SHP77 (cell line): ENCODE measurements around the gene CUX1.
"Not testable (repeated sequence)": the region's sequence is repeated elsewhere in the genome, so short reads cannot be mapped to it uniquely, and the experiment has no call there.

Experiments used
- DNase-seq, 2 experiments: peaks; one replicate each; lab custom pipeline; 2025; lab: John Stamatoyannopoulos, UW

CUX1 gene, protein sequence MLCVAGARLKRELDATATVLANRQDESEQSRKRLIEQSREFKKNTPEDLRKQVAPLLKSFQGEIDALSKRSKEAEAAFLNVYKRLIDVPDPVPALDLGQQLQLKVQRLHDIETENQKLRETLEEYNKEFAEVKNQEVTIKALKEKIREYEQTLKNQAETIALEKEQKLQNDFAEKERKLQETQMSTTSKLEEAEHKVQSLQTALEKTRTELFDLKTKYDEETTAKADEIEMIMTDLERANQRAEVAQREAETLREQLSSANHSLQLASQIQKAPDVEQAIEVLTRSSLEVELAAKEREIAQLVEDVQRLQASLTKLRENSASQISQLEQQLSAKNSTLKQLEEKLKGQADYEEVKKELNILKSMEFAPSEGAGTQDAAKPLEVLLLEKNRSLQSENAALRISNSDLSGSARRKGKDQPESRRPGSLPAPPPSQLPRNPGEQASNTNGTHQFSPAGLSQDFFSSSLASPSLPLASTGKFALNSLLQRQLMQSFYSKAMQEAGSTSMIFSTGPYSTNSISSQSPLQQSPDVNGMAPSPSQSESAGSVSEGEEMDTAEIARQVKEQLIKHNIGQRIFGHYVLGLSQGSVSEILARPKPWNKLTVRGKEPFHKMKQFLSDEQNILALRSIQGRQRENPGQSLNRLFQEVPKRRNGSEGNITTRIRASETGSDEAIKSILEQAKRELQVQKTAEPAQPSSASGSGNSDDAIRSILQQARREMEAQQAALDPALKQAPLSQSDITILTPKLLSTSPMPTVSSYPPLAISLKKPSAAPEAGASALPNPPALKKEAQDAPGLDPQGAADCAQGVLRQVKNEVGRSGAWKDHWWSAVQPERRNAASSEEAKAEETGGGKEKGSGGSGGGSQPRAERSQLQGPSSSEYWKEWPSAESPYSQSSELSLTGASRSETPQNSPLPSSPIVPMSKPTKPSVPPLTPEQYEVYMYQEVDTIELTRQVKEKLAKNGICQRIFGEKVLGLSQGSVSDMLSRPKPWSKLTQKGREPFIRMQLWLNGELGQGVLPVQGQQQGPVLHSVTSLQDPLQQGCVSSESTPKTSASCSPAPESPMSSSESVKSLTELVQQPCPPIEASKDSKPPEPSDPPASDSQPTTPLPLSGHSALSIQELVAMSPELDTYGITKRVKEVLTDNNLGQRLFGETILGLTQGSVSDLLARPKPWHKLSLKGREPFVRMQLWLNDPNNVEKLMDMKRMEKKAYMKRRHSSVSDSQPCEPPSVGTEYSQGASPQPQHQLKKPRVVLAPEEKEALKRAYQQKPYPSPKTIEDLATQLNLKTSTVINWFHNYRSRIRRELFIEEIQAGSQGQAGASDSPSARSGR (N-terminal part only)

DNA sequence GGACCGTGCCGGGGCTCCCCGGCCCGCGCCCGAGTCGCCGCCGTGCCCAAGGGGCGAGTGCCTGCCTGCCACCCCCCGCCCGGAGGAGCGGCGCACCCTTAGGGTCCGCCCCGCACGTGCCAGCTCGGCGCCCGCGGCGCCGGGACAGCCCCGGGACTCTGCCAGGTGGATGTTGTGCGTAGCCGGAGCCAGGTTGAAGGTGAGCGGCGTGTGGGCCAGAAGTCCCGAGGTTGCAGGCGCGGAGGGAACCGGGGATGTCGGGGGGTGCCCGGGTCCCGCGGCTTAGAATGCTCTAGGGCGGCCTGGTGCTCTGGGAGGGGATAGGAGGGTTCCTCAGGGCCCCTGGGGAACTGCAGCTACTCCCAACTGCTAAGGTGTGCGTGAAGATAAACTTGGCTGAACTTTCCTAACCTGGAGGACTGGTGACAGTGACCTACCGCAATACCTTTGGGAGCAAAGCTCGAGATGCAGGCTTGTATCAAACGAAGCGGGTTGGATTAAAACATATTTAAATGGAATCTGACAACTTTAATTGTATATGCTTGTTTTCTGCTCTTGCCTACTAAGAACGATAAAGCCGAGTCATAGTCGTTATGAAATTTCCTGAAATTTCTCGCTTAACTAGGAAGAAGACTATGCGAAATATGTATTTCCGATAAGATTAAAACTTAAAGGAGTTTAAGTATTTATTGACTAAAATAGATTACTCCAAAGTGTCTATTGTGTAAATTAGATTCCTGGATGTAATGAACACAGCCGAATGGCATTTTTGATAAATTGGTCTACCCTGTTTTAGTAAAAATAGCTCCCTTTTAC is at the start of gene CUX1:
Gene CUX1 (plus strand): TSS at position 156 of the 816 bp plus-strand sequence. CDS start 14 bp downstream, at position 170.
- no peak for DNase-seq

DNA sequence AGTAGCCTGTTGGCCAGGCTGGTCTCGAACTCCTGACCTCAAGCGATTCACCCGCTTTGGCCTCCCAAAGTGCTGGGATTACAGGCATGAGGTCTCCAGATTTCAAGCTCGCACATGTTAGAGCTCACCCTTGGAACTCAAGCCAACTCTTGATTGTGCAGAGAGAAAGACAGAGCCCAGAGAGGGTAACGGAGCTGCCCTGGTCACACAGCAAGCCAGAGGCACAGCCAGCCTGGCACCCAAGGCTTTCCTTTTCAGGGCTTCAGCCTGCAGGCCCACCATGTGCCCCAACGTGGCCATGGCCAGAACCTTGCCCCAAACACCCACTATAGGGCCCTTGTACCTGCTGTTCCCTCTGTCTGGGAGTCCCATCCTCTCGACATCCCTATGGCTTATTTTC is 49.1 kb upstream of the CUX1 start:
- no peak for DNase-seq

DNA sequence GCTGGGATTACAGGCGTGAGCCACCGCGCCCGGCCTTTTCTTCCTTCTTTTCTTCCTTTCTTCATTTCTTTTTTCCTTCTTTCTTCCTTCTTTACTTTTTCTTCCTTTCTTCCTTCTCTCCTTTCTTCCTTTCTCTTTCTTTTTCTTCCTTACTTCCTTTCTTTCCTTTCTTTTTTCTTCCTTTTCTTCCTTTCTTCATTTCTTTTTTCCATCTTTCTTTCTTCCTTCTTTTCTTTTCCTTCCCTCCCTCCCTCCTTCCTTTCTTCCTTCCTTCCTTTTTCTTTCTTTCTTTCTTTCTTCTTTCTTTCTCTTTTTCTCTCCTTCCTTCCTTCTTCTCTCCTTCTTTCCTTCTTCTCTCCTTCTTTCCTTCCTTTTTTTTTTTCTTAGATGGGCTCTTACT is 47.0 kb upstream of the CUX1 start:
- DNase-seq: no peak

DNA sequence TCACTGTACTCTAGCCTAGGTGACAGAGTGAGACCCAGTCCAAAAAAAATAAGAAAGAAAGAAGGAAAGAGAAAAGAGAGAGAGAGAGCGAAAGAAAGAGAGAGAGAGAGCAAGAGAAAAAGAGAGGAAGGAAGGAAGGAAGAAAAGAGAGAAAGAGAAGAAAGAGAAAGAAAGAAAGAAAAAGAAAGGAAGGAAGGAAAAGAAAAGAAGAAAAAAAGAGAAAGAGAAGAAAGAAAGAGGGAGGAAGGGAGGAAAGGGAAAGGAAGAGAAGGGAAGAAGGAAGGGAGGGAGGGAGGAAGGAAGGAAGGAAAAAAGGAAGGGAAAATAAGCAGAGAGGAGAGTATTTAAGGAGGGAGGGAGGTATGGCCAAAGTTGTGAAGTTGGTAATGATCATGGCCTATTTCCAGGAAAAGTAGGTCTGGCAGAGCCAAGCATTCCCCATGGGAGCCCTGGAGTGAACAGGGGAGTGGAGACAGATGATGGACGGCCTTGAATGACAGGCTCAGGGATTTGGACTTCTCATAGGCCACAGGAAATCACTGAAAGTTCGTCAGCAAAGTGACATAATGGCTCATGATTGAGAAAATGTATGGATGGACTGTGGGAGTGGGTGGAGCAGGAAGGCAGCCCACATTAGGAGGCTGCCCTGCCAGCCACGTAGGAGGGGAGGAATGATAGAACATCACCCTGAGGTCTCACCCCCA is 44.8 kb upstream of the CUX1 start:
- no peak for DNase-seq

DNA sequence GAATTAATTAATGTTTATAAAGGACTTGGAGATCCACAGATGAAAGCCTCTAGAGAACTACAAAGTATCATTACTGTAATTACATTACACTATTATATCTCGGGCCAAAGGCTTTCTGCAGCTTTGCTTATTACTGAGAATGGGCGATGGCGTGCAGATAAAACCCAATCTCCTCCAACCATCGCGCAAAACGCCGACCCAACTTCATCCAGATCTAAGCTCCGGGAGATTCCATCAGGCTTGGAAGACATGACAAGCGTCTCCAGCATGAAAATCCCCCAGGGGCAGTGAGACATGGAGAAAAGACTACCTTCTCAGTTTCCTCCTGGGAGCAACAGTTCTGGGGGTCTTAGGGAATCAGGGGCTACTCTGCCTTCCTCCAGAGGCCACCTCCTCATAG is 42.2 kb upstream of the CUX1 start:
- no peak for DNase-seq

DNA sequence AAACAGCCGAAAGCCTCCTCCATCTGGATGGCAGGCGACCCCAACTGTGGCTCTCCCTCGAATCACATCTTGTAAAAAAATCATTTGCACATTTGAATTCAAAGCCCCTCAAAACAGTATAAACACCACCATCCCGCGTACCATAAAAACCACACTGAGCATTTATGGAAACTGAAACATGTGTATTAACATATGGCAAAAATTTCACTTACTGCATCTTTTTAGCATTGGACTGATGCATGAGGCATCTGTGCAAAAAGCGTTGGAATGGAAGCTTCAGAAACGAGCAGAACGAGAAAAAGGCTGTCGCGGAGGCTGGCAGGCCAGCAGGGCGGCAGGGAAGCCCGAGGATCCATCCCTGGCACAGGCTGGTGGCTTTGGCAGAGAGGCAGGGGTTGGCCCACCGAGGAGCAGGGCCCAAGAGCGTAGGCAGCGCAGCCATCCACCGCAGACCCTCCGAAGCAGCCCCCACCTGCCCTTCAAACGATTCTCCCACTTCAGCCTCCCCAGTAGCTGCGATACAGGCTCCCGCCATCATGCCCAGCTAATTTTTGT is 39.3 kb upstream of the CUX1 start:
- no peak for DNase-seq

DNA sequence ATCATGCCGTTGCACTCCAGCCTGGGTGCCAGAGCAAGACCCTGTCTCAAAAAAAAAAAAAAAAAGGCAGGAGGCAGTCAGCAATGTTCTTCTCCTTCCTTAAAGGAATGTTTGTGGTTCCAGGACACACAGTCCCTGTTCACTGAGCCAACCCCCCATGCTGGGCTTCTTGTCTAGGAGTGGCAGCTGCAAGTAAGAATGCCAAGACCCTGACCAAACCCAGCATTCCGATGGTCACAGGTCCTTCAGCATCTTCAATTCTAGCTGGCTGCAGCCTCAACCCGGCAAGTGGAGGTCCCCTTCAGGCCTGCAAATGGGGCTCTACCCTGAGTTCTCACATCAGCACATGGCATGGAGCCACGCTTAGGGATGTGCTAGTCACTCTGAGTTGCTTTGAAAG is 38.2 kb upstream of the CUX1 start:
- DNase-seq: no peak

DNA sequence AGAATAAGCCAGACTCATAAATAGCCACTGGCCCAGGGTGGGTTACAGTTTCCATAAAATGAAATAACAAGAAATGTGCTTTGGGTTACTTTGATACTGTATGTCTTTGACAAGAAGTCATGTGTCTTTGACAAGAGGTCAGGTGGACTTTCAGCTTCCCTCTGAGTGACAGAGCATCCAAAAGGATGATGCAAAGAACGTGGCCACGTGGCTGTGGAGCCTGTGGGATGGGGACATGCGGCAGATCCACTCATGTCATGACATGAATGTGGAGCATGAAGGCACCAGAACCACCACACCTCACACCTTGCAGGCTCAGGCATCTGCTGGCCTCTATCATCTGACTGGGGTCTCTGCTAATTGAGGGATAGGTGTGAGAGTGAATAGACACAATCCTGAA is 37.1 kb upstream of the CUX1 start:
- no peak for DNase-seq

DNA sequence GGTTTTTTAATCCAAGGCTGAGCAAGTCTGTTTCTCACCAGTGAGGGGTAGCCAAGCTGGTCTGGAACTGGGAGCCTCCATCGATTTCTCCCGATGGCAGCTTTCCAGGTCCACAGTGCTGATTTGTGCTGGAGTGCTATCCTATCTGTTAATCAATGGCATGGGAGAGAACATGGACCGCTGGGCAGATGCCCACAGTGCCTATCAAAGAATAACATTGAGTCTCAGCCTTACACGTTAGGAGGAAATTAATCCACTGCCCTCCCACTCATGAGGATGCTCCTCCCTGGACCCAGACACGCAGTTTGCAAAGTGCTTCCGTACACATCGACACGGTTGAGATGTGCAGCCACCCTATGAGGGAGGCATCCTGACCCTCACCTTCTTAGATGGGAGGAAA is 36.0 kb upstream of the CUX1 start:
- no peak for DNase-seq

DNA sequence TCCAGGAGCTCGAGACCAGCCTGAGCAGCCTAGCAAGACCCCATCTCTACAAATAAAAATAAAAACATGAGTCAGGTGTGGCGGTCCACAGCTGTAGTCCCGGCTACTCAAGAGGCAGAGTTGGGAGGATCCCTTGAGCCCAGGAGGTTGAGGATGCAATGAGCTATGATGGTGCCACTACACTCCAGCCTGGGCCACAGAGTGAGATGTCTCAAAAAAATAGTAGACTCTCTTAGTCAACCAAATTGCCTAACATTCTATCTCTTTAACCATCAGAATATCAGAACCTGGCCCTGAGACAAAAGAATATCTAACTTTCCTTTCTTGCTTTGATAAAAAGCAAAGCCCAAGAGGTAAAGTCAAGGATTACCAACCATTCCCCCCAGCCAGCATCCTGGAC is 35.0 kb upstream of the CUX1 start:
- no peak for DNase-seq

DNA sequence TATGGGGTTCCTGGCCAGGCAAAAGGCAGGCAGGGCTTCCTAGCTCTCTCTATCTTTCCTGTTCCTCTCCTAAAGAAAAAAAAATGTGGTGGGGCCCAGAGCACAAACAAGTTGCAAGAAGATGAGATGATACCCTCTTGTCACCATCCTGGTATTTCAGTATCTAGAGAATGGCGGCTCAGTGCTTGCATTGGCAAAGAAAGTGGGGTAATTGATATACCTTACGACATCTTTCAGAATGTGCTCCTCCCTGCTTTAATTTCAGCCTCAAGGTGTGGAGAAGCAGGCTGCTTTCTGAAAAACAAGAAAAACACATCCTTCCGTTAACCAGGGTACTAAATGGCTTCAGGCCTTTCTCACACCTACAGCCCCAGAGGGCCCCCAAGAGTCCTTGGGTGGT is 34.5 kb upstream of the CUX1 start:
- DNase-seq: no peak

DNA sequence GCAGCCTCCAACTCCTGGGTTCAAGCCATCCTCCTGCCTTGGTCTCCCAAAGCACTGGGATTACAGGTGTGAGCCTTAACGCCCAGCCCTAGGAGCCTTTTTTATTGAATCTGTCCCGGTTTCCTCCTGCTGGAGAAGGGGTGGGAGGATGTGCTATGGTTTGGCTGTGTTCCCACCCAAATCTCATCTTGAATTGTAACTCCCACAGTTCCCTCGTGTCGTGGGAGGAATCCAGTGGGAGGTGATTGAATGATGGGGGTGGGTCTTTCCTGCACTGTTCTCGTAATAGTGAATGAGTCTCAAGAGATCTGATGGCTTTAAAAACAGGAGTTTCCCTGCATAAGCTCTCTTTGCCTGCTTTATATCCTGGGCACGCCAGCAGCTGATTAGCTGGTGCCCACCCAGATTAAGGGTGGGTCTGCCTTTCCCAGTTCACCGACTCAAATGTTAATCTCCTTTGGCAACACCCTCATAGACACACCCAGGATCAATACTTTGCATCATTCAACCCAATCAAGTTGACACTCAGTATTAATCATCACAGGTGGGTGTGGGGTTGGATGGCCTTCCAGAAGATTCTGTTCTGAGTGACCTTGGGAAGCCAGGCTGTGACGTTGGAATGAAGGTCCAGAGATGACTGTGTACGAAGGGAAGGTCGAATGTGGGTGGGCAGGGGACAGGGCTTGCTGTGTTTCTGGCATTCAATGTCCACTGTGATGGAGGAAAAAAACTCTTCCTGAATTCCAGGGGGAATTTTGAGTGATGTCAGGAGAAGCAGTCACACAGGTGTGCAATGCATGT is 33.8 kb upstream of the CUX1 start:
- no peak for DNase-seq

DNA sequence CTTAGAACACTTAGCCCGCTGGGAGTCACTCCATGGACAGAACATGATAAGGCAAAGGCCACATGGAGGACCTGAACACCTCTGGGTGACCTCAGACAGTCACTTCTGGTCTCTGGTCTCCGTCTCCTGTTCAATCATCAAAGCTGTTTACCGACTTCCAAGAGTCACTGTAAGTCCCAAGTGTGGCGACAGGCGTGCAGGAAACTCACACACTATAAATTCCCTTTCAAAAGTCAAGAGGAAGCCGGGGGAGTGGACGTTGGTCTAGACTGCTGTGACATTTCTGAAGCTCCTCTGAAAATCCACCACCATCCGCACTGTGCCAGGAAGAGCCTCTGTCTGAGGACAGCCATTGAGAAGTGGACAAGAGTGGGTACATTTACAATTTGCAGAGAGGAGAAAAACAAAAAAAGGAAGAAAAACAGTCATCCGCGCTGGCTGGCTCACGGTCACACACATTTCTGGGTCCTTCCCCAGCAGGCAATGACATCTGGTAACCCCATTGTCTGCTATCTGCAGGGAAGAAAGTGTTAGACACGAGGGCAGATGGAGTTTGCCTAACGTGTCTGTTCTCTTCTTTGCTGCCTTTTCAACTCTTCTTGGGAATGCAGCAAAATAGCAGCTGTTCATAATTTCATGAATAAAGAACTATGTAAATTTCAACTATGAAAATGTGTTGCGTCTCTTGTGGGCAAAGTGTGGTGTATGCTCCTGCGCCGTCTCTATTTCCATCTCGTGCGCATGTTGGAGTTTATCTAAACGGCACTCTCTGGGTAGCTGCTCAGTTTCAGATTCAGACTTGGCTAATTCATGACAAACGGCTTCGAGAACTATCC is 32.9 kb upstream of the CUX1 start:
- no peak for DNase-seq

DNA sequence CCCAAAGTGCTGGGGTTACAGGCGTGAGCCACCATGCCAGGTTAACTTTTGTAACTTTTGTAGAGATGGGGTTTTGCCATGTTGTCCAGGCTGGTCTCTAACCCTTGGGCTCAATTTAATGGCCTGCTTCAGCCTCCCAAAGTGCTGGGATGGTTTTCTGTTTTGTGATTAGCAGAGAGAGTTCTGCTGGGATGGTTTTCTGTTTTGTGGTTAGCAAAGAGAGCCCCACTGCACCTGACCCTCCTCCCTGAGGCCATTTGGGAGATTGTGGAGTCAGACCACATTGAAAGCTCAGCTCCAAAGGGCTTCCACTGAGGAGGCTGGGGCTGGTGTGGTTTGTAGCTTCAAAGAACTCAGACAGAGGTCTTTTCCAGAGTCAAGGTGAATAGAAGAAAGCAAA is 29.6 kb upstream of the CUX1 start:
- no peak for DNase-seq

DNA sequence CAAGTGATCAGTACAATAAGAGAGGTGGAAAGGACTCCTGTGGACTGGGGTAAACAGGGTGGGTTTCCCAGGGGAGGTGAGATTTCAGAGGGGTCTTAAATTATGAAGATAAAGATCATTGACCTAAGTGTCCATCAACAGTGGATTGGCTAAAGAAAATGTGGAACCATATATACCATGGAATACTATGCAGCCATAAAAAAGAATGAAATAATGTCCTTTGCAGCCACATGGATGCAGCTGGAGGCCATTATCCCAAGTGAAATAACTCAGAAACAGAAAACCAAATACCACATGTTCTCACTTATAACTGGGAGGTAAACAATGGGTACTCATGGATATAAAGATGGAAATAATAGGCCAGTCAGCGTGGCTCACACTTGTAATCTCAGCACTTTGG is 28.9 kb upstream of the CUX1 start:
- no peak for DNase-seq

DNA sequence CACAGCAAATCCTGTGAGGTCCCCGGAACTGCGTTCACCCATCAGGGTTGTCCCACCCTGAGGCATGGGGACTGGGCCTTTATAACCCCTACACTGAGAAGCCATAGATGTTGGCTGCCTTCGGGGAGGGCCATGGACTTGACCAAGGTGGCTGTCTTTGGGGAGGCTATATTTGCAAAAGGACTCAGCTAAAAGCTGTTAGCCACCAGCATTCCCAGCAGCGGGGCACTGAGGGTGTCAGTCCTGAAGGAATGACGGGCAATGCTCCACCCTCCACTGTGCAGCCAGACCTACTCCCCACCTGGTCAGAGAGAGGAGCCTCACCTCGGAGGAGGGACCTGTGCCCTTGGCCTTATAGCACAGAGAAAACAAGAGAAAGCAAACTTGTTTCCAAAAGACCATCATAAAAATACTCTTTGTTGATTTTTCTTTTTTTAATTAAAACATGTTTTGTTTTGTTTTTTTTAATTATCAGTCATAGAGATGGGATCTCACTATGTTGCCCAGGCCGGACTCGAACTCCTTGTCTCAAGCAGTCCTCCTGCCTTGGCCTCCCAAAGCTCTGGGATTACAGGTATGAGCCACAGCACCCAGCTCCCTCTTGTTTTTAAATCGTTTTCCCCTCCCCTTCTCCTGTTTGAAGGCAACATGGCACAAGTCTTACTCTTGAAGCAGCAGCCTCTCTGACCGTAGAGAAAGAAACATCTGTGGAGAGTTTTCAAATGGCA is 26.7 kb upstream of the CUX1 start:
- DNase-seq: no peak

DNA sequence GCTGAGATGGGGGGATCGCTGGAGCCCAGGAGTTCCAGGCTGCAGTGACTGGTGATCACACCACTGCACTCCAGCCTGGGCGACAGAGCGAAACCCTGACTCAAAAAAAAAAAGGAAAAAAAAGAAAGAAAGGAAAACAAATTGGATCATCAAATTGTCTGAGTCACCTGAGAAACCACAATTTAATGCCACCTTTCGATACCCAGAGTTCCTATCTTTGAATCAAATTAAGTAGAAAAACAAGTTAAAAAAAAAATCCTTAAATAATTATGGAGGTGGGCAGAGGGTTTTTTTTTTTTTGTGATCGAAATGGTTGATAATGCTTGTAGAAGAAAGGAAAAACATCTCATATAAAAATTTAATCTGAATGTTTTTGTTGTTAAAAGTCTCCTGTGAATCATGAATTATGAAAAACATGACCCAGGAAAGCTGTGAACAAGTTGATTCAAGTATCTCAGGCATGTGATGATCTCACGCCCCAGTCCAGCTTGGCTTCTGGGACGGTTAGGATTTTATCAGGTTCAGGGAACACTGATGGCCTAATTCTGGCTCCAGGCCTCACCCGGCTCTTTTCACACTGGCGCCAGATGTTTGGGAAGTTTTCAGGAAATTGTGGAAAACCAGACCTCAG is 25.3 kb upstream of the CUX1 start:
- DNase-seq: no peak

DNA sequence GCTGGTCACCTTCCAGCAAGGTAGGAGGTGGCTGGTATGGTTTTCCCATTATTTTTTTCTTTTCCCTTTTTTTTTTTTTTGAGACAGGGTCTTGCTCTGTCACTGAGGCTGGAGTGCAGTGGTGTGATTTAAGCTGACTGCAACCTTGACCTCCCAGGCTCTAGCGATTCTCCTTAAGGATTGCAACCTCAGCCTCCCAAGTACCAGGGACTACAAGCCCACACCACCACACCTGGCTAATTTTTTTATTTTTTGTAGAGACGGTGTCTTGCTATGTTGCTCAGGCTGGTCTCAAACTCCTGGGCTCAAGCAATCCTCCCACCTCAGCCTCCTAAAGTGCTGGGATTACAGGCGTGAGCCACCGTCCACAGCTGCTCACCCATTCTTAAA is 24.7 kb upstream of the CUX1 start:
- not testable (repeated sequence) for DNase-seq
